CD14-positive monocyte (primary cell): Measurements from ENCODE around the gene SGK1. TPM values are rescaled to one million over a fixed set of nuclear protein-coding genes. Genes with fewer than 3 reads are reported as not detected.

Source experiments
- DNase-seq, 3 donors: peaks; one replicate each; pipeline ENCODE4 v3.0.0-alpha.2; 2011 to 2022
- H2AFZ ChIP-seq: 2 replicates; pipeline ENCODE4 v1.6.0; 2012; ENCODE audit warnings: mild to moderate bottlenecking, low read depth, low read length, inconsistent platforms; ENCODE audit not compliant: insufficient read depth, poor library complexity, severe bottlenecking
- H3K27ac ChIP-seq, 2 donors: 1 replicate in 1 of 2; 2 replicates in 1 of 2; pipeline ENCODE4 v1.5.1; 2012 to 2013; ENCODE audit warnings: low read length in 2 of 2, control low read depth in 1 of 2, inconsistent platforms in 1 of 2, low read depth in 1 of 2, mild to moderate bottlenecking in 1 of 2
- H3K27me3 ChIP-seq, 2 donors: one replicate each; pipeline versions ENCODE4 v1.6.0 to v1.6.1; 2011 to 2013; ENCODE audit warnings: low read length in 2 of 2; ENCODE audit not compliant: control insufficient read depth in 2 of 2, insufficient read depth in 2 of 2
- H3K36me3 ChIP-seq, 2 donors: replicated peaks in 1 of 2; 1 replicate in 1 of 2; 2 replicates in 1 of 2; pipeline versions ENCODE4 v1.5.1 to v1.6.1; 2012 to 2013; ENCODE audit warnings: low read length in 2 of 2, control low read depth in 1 of 2, inconsistent platforms in 1 of 2, mild to moderate bottlenecking in 1 of 2; ENCODE audit not compliant: insufficient read depth in 2 of 2, control insufficient read depth in 1 of 2
- H3K4me1 ChIP-seq, 2 donors: 1 replicate in 1 of 2; 2 replicates in 1 of 2; pipeline versions ENCODE4 v1.5.1 to v1.6.1; 2012 to 2013; ENCODE audit warnings: low read length in 2 of 2, control low read depth in 1 of 2, inconsistent platforms in 1 of 2, mild to moderate bottlenecking in 1 of 2, moderate library complexity in 1 of 2; ENCODE audit not compliant: insufficient read depth in 2 of 2, control insufficient read depth in 1 of 2
- H3K4me2 ChIP-seq: replicated peaks from 2 replicates; pipeline ENCODE3; 2012; ENCODE audit warnings: low read length, moderate library complexity, mild to moderate bottlenecking; ENCODE audit not compliant: poor library complexity, severe bottlenecking; ENCODE audit errors: extremely low read depth
- H3K4me3 ChIP-seq, 3 experiments: fragments of 200-600 bp in 1 of 3; sonication (generic) in 1 of 3; replicated peaks in 1 of 3; 1 replicate in 2 of 3; 2 replicates in 1 of 3; pipeline ENCODE4 v1.5.1; 2011 to 2013; ENCODE audit warnings: low read length in 3 of 3, mild to moderate bottlenecking in 3 of 3, control low read depth in 2 of 3, low read depth in 2 of 3, inconsistent platforms in 1 of 3, moderate library complexity in 1 of 3
- H3K79me2 ChIP-seq: 2 replicates; pipeline ENCODE4 v1.6.0; 2012; ENCODE audit warnings: mild to moderate bottlenecking, control low read depth, inconsistent platforms, low read length, moderate library complexity; ENCODE audit not compliant: insufficient read depth
- H3K9ac ChIP-seq: 2 replicates; pipeline ENCODE4 v1.6.0; 2017; ENCODE audit warnings: low read length, mild to moderate bottlenecking; ENCODE audit not compliant: insufficient read depth, poor library complexity, severe bottlenecking
- H3K9me3 ChIP-seq, 2 donors: replicated peaks in 1 of 2; 1 replicate in 1 of 2; 2 replicates in 1 of 2; pipeline versions ENCODE4 v1.5.1 to v1.6.1; 2012 to 2013; ENCODE audit warnings: low read length in 2 of 2, control low read depth in 1 of 2; ENCODE audit not compliant: control insufficient read depth in 1 of 2, insufficient read depth in 1 of 2
- H4K20me1 ChIP-seq: 2 replicates; pipeline ENCODE4 v1.6.0; 2012; ENCODE audit warnings: mild to moderate bottlenecking, low read length, control low read depth, moderate library complexity; ENCODE audit not compliant: insufficient read depth
- H3K27ac Mint-ChIP-seq, 7 donors: one replicate each; pipeline ENCODE4 v1.8.0; 2020; ENCODE audit warnings: mild to moderate bottlenecking in 7 of 7, mixed read lengths in 7 of 7, moderate library complexity in 6 of 7, inconsistent platforms in 2 of 7
- H3K27me3 Mint-ChIP-seq, 3 donors: one replicate each; pipeline ENCODE4 v1.8.0; 2021 to 2022; ENCODE audit warnings: low read depth in 3 of 3, mild to moderate bottlenecking in 3 of 3, mixed read lengths in 3 of 3, moderate library complexity in 3 of 3, inconsistent platforms in 1 of 3
- H3K36me3 Mint-ChIP-seq, 2 donors: one replicate each; pipeline ENCODE4 v1.8.0; 2020; ENCODE audit warnings: mixed read lengths in 2 of 2, inconsistent platforms in 1 of 2, mild to moderate bottlenecking in 1 of 2
- H3K4me1 Mint-ChIP-seq: one replicate; pipeline ENCODE4 v1.8.0; 2020; ENCODE audit warnings: mild to moderate bottlenecking, mixed read lengths
- H3K4me3 Mint-ChIP-seq, 2 donors: one replicate each; pipeline ENCODE4 v1.8.0; 2020; ENCODE audit warnings: mild to moderate bottlenecking in 2 of 2, mixed read lengths in 2 of 2, moderate library complexity in 1 of 2
- H3K9me3 Mint-ChIP-seq, 7 donors: one replicate each; pipeline ENCODE4 v1.8.0; 2020 to 2022; ENCODE audit warnings: mixed read lengths in 7 of 7, mild to moderate bottlenecking in 6 of 7, moderate library complexity in 6 of 7, inconsistent platforms in 2 of 7
- CTCF ChIP-seq: fragments of 200-600 bp; IDR thresholded peaks from one replicate; pipeline ENCODE4 v1.8.0; 2022; ENCODE audit warnings: antibody characterized with exemption, mild to moderate bottlenecking
- WGBS: methylation state at CpG from one replicate; pipeline ENCODE4 v1.1.5; 2013; ENCODE audit warnings: missing lambda C conversion rate; ENCODE audit not compliant: insufficient coverage; 5-methylcytosine and 5-hydroxymethylcytosine counted together
- intact Hi-C, 2 donors: fragments of 100-400 bp; cut with micrococcal nuclease; formaldehyde crosslinking; loops; one replicate each; pipeline versions ENCODE4 v1.15.0 to v1.15.1; 2023
- polyA plus RNA-seq, 3 donors: library from polyadenylated mRNA; depleted of rRNA in 1 of 3; unstranded in 2 of 3; stranded (reverse) in 1 of 3; fragments of 300-500 nt in 2 of 3; fragments of >200 nt in 1 of 3; fragmentation: Illumina TruSeq in 2 of 3; gene quantifications; 1 replicate in 2 of 3; 2 replicates in 1 of 3; pipeline ENCODE4 v1.2.3, GENCODE V29; 2012 to 2021

SGK1 gene
- polyA plus RNA-seq, 3 donors = 373 to 419 (median 407) TPM

DNA sequence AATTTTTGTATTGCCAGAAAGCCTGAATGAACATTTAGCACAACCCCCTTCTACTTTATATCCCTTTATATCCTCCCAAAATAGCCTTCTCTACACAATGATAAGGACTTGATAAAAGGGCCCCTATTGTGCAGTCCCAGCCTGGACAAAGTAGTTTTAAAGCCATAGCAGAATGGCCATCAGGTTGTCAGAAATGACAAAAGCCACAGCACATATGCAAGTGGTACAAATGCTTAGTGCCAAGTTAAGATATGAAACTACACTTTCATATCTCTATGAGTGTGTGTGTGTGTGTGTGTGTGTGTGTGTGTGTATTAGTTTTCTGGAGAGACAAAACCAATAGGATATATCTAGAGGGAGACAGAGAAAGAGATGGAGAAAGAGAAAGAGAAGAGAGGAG lies 132.6 kb downstream of the SGK1 start:
- Mint-ChIP-seq H3K27me3 (peaks cover 0 to 2% (median 0%) of the 10 kb centered on the region in 3 donors), H3K4me3 (no peak overlapping the region), H3K27ac (peak overlapping the region in 3 of 7 donors; percentile 26 to 75 (median 55)), H3K9me3 (peaks cover 0 to 3% (median 0%) of the 10 kb centered on the region in 7 donors), H3K36me3 (peaks cover 0 to 4% of the 10 kb centered on the region in 2 donors), H3K4me1 (peaks cover 34% of the 10 kb centered on the region)
- no peak for TF ChIP-seq CTCF
- H3K9ac ChIP-seq = no peak overlapping the region
- H2AFZ ChIP-seq = no peak overlapping the region
- H3K27me3 ChIP-seq = no peaks in the 10 kb centered on the region
- H4K20me1 ChIP-seq = no peaks in the 10 kb centered on the region
- DNase-seq = no peak
- H3K36me3 ChIP-seq = no peaks in the 10 kb centered on the region
- intact Hi-C loops = no loop called here
- H3K27ac ChIP-seq = peak overlapping the region in 1 of 2 donors; percentile 51
- H3K4me3 ChIP-seq = no peak overlapping the region
- H3K4me2 ChIP-seq = no peak overlapping the region
- H3K9me3 ChIP-seq = no peaks in the 10 kb centered on the region
- H3K4me1 ChIP-seq = peaks cover 15 to 21% of the 10 kb centered on the region in 2 donors
- H3K79me2 ChIP-seq = no peaks in the 10 kb centered on the region

DNA sequence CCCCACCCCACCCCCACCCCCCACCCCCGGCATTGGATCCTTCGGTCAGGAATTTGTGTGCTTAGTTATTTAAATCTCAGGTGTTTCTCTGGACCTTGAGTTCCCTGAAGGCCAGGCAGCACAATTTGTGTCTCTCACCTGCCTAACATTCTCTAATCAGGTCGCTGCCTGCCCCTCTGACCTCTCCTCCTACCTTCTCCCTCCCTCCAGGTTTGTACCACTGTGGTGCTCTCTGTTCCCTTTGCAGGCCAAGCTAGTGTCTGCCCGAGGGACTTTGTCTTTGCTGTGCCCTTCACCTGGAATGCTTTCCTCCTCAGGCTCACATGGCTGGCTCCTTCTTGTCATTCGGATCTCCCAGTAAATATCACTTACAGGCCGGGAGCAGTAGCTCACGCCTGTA lies 134.1 kb downstream of the SGK1 start:
- H3K27ac Mint-ChIP-seq = peak overlapping the region in 1 of 7 donors; percentile 64
- 98% methylated on average over 5 of the region's 7 CpGs for WGBS
- H3K9me3 Mint-ChIP-seq = peaks cover 0 to 3% (median 0%) of the 10 kb centered on the region in 7 donors
- DNase-seq = no peak
- no peak overlapping the region for H3K27ac ChIP-seq
- H2AFZ ChIP-seq = no peak overlapping the region
- intact Hi-C loops = no loop called here
- H4K20me1 ChIP-seq = no peaks in the 10 kb centered on the region
- peaks cover 10 to 15% of the 10 kb centered on the region in 2 donors for H3K4me1 ChIP-seq
- no peak overlapping the region for H3K4me2 ChIP-seq
- peaks cover 28% of the 10 kb centered on the region for H3K4me1 Mint-ChIP-seq
- no peaks in the 10 kb centered on the region for H3K79me2 ChIP-seq
- H3K4me3 Mint-ChIP-seq = no peak overlapping the region
- H3K9me3 ChIP-seq = no peaks in the 10 kb centered on the region
- H3K9ac ChIP-seq = no peak overlapping the region
- no peak overlapping the region for H3K4me3 ChIP-seq
- no peaks in the 10 kb centered on the region for H3K36me3 ChIP-seq
- TF ChIP-seq CTCF = no peak
- peaks cover 0 to 2% (median 0%) of the 10 kb centered on the region in 3 donors for H3K27me3 Mint-ChIP-seq
- no peaks in the 10 kb centered on the region for H3K27me3 ChIP-seq
- peaks cover 0 to 8% of the 10 kb centered on the region in 2 donors for H3K36me3 Mint-ChIP-seq
